HepG2 (cell line): ENCODE measurements around the gene ZNRD2. TPM values are rescaled to one million over a fixed set of nuclear protein-coding genes. Genes with fewer than 3 reads are reported as not detected.

Experiments
- CEBPZ ChIP-seq: IDR thresholded peaks from 2 replicates; pipeline ENCODE4 v1.6.1; 2012; ENCODE audit warnings: low read length, improper control_type of control experiment
- GABPB1 ChIP-seq: IDR thresholded peaks from 2 replicates; pipeline ENCODE4 v1.6.1; 2016; ENCODE audit warnings: mild to moderate bottlenecking, missing genetic modification reagents, moderate library complexity, missing compliant biosample characterization
- GATA4 ChIP-seq: sonication (generic); IDR thresholded peaks from 2 replicates; pipeline ENCODE4 v1.6.1; 2016; ENCODE audit warnings: antibody characterized with exemption, low read depth, borderline replicate concordance
- HCFC1 ChIP-seq: fragments of 150-350 bp; IDR thresholded peaks from 2 replicates; pipeline ENCODE4 v1.6.1; 2014; ENCODE audit warnings: low read depth, low read length
- HDAC1 ChIP-seq: sonication (generic); formaldehyde crosslinking; IDR thresholded peaks from 2 replicates; pipeline ENCODE4 v1.5.1; 2020; ENCODE audit warnings: mild to moderate bottlenecking, missing genetic modification reagents
- HDAC2 ChIP-seq: sonication (generic); formaldehyde crosslinking; IDR thresholded peaks from 2 replicates; pipeline ENCODE4 v1.4.0; 2020; ENCODE audit warnings: missing genetic modification reagents
- HHEX ChIP-seq: IDR thresholded peaks from 2 replicates; pipeline ENCODE4 v1.6.1; 2016; ENCODE audit warnings: control low read depth
- HNRNPK ChIP-seq: fragments of 200-400 bp; formaldehyde crosslinking; IDR thresholded peaks from 2 replicates; pipeline ENCODE4 v1.6.1; 2018; ENCODE audit warnings: low read length, low read depth, moderate library complexity, mild to moderate bottlenecking; ENCODE audit not compliant: poor library complexity, severe bottlenecking
- MBD4 ChIP-seq: IDR thresholded peaks from 2 replicates; pipeline ENCODE4 v1.6.1; 2012; ENCODE audit warnings: low read length, inconsistent platforms, borderline replicate concordance
- NPAS2 ChIP-seq: sonication (generic); formaldehyde crosslinking; IDR thresholded peaks from 2 replicates; pipeline ENCODE4 v1.8.0; 2022; ENCODE audit warnings: mild to moderate bottlenecking, missing genetic modification reagents, borderline replicate concordance
- PATZ1 ChIP-seq: sonication (generic); formaldehyde crosslinking; IDR thresholded peaks from 2 replicates; pipeline ENCODE4 v1.4.0; 2020; ENCODE audit warnings: missing genetic modification reagents
- PHF21A ChIP-seq: sonication (generic); formaldehyde crosslinking; IDR thresholded peaks from 2 replicates; pipeline ENCODE4 v1.5.0; 2020; ENCODE audit warnings: mild to moderate bottlenecking, missing genetic modification reagents
- RAD21 ChIP-seq: fragments of 450-650 bp; formaldehyde crosslinking; IDR thresholded peaks from 2 replicates; pipeline ENCODE4 v1.5.0; 2020; ENCODE audit warnings: mild to moderate bottlenecking
- SAP130 ChIP-seq: IDR thresholded peaks from 2 replicates; pipeline ENCODE4 v1.6.1; 2016; ENCODE audit warnings: low read depth
- SIX4 ChIP-seq: sonication (generic); formaldehyde crosslinking; IDR thresholded peaks from 2 replicates; pipeline ENCODE4 v1.4.0; 2020; ENCODE audit warnings: missing genetic modification reagents
- STAG1 ChIP-seq: sonication (generic); formaldehyde crosslinking; IDR thresholded peaks from 2 replicates; pipeline ENCODE4 v1.4.0; 2020; ENCODE audit warnings: missing genetic modification reagents
- ZNF160 ChIP-seq: sonication (generic); formaldehyde crosslinking; IDR thresholded peaks from 2 replicates; pipeline ENCODE4 v1.8.0; 2022; ENCODE audit warnings: mild to moderate bottlenecking, inconsistent platforms, missing genetic modification reagents
- ZNF513 ChIP-seq: sonication (generic); formaldehyde crosslinking; conservative IDR thresholded peaks from 2 replicates; pipeline ENCODE4 v1.5.0; 2020; ENCODE audit warnings: missing genetic modification reagents
- ZNF570 ChIP-seq: sonication (generic); formaldehyde crosslinking; IDR thresholded peaks from 2 replicates; pipeline ENCODE4 v1.4.0; 2020; ENCODE audit warnings: mild to moderate bottlenecking, missing genetic modification reagents, borderline replicate concordance
- ZNF879 ChIP-seq: sonication (generic); formaldehyde crosslinking; IDR thresholded peaks from 2 replicates; pipeline ENCODE4 v1.8.1; 2023; ENCODE audit warnings: missing genetic modification reagents
- ZSCAN22 ChIP-seq: sonication (generic); formaldehyde crosslinking; IDR thresholded peaks from 2 replicates; pipeline ENCODE4 v1.4.0; 2020; ENCODE audit warnings: mild to moderate bottlenecking, missing genetic modification reagents
- ZXDC ChIP-seq: sonication (generic); formaldehyde crosslinking; IDR thresholded peaks from 2 replicates; pipeline ENCODE4 v1.5.0; 2020; ENCODE audit warnings: mild to moderate bottlenecking, missing genetic modification reagents
- polyA plus RNA-seq, 8 experiments: library from polyadenylated mRNA; depleted of rRNA in 3 of 8; stranded (reverse) in 7 of 8; unstranded in 1 of 8; fragments of >200 nt; fragmentation: Illumina TruSeq in 4 of 8; extraction: Trizol in 4 of 8; gene quantifications; 2 replicates each; pipeline versions ENCODE4 v1.2.1 to v1.2.3, GENCODE V29; 2011 to 2016; ENCODE audit warnings: low read depth in 4 of 8, missing spikeins in 1 of 8, mixed read lengths in 1 of 8; ENCODE audit not compliant: insufficient read depth in 1 of 8
- total RNA-seq, 5 experiments: library from RNA; depleted of rRNA; stranded (reverse); fragments of >200 nt; fragmentation: Illumina TruSeq; extraction: Trizol; gene quantifications; 2 replicates each; pipeline ENCODE4 v1.2.3, GENCODE V29; 2016; ENCODE audit warnings: low read depth in 1 of 5

The ZNRD2 gene
- total and polyA plus RNA-seq, 2 of the 13 experiments (the other 11 are each of a cell fraction or from before 2014, with no cell fraction given) = 29.2 to 34.0 TPM

- TF ChIP-seq ZNF570 (CRISPR knock-in tag) (no peak), ZNF160 (CRISPR knock-in tag) (no peak), HNRNPK (peak; percentile 82), SAP130 (CRISPR knock-in tag) (peak; percentile 75; the same call in 1 of the 2 replicates), ZNF879 (CRISPR knock-in tag) (no peak), HDAC1 (CRISPR knock-in tag) (peak; percentile 53; the same call in 1 of the 2 replicates), HHEX (CRISPR knock-in tag) (no peak), RAD21 (CRISPR knock-in tag) (peak; percentile 80), GABPB1 (CRISPR knock-in tag) (peak; percentile 68), ZXDC (CRISPR knock-in tag) (no peak), PHF21A (CRISPR knock-in tag) (no peak), HDAC2 (CRISPR knock-in tag) (peak; percentile 28; the same call in 1 of the 2 replicates), SIX4 (CRISPR knock-in tag) (no peak), ZNF513 (no peak), HCFC1 (no peak), CEBPZ (no peak), ZSCAN22 (CRISPR knock-in tag) (no peak), GATA4 (no peak), NPAS2 (CRISPR knock-in tag) (no peak), PATZ1 (CRISPR knock-in tag) (peak; percentile 77), MBD4 (no peak), STAG1 (CRISPR knock-in tag) (peak; percentile 46)
These were observed 4.0 kb downstream of the ZNRD2 start (continued) for GRCh38 chr11:65574109-65574810.
